KMS-11 (cell line): ENCODE data around the gene TFDP2.

ENCODE experiments used
- H2AFZ ChIP-seq: fragments of 200-600 bp; sonication (generic); 2 replicates; pipeline ENCODE4 v1.6.1; 2016; ENCODE audit warnings: antibody characterized with exemption, mixed run types, low read depth
- H3K27ac ChIP-seq: fragments of 200-600 bp; sonication (generic); 2 replicates; pipeline ENCODE4 v1.6.1; 2016; ENCODE audit warnings: mild to moderate bottlenecking, mixed run types
- H3K27me3 ChIP-seq: fragments of 200-600 bp; sonication (generic); 2 replicates; pipeline ENCODE4 v1.6.1; 2017; ENCODE audit warnings: mild to moderate bottlenecking, low read depth, mixed run types, moderate library complexity; ENCODE audit not compliant: insufficient read depth
- H3K36me3 ChIP-seq: fragments of 200-600 bp; sonication (generic); 2 replicates; pipeline ENCODE4 v1.6.1; 2017; ENCODE audit warnings: mild to moderate bottlenecking, mixed run types; ENCODE audit not compliant: insufficient read depth
- H3K4me1 ChIP-seq: fragments of 200-600 bp; sonication (generic); 2 replicates; pipeline ENCODE4 v1.6.1; 2016; ENCODE audit warnings: mild to moderate bottlenecking, low read depth, mixed run types; ENCODE audit not compliant: poor library complexity, severe bottlenecking
- H3K4me2 ChIP-seq: fragments of 200-600 bp; sonication (generic); 2 replicates; pipeline ENCODE4 v1.7.0; 2016; ENCODE audit warnings: mild to moderate bottlenecking, mixed run types
- H3K4me3 ChIP-seq: fragments of 200-600 bp; sonication (generic); IDR thresholded peaks from 2 replicates; pipeline ENCODE4 v1.6.1; 2017; ENCODE audit warnings: low read depth, low read length, mixed read lengths; ENCODE audit not compliant: insufficient read depth
- H3K79me2 ChIP-seq: fragments of 200-600 bp; sonication (generic); 2 replicates; pipeline ENCODE4 v1.6.1; 2016; ENCODE audit warnings: low read depth, mixed run types; ENCODE audit not compliant: insufficient read depth
- H3K9ac ChIP-seq: fragments of 200-600 bp; sonication (generic); 2 replicates; pipeline ENCODE4 v1.6.1; 2016; ENCODE audit warnings: mild to moderate bottlenecking, mixed run types
- H4K20me1 ChIP-seq: fragments of 200-600 bp; sonication (generic); 2 replicates; pipeline ENCODE4 v1.6.1; 2016; ENCODE audit warnings: mild to moderate bottlenecking, mixed run types; ENCODE audit not compliant: insufficient read depth
- CTCF ChIP-seq: fragments of 200-600 bp; sonication (generic); conservative IDR thresholded peaks from 2 replicates; pipeline ENCODE4 v1.6.1; 2017; ENCODE audit warnings: low read depth, mild to moderate bottlenecking, antibody characterized with exemption, low read length, moderate library complexity, mixed read lengths

Gene TFDP2

GRCh38 chr3:141955175-141955574 is 194.2 kb downstream of the TFDP2 start:
- H3K4me3 ChIP-seq, result peak overlapping the region; percentile 88
- no peaks in the 10 kb centered on the region for H3K36me3 ChIP-seq
- no peaks in the 10 kb centered on the region for H4K20me1 ChIP-seq
- peak overlapping the region; percentile 65 for H3K9ac ChIP-seq
- peak overlapping the region; percentile 72 for H3K27ac ChIP-seq
- H3K79me2 ChIP-seq, result no peaks in the 10 kb centered on the region
- H3K4me1 ChIP-seq, result peaks cover 21% of the 10 kb centered on the region
- H3K27me3 ChIP-seq, result no peaks in the 10 kb centered on the region
- peak overlapping the region; percentile 79 for H3K4me2 ChIP-seq
- TF ChIP-seq CTCF, result no peak
- H2AFZ ChIP-seq, result peak overlapping the region; percentile 53

- Histone ChIP-seq H3K9ac (no peak overlapping the region), H3K36me3 (no peaks in the 10 kb centered on the region), H3K27ac (no peak overlapping the region), H3K4me3 (no peak overlapping the region), H2AFZ (no peak overlapping the region), H3K27me3 (no peaks in the 10 kb centered on the region), H3K4me2 (no peak overlapping the region), H4K20me1 (no peaks in the 10 kb centered on the region), H3K4me1 (peaks cover 21% of the 10 kb centered on the region), H3K79me2 (no peaks in the 10 kb centered on the region)
- TF ChIP-seq CTCF, result no peak
Observed at GRCh38 chr3:141952611-141953010, 196.7 kb downstream of the TFDP2 start.

- peaks cover 18% of the 10 kb centered on the region for H3K4me1 ChIP-seq
- no peak overlapping the region for H3K9ac ChIP-seq
- no peaks in the 10 kb centered on the region for H4K20me1 ChIP-seq
- H3K4me2 ChIP-seq, result no peak overlapping the region
- no peak overlapping the region for H3K4me3 ChIP-seq
- H2AFZ ChIP-seq, result no peak overlapping the region
- no peaks in the 10 kb centered on the region for H3K27me3 ChIP-seq
- H3K36me3 ChIP-seq, result no peaks in the 10 kb centered on the region
- no peak overlapping the region for H3K27ac ChIP-seq
- TF ChIP-seq CTCF, result no peak
- no peaks in the 10 kb centered on the region for H3K79me2 ChIP-seq
Observed at GRCh38 chr3:141950572-141951493, 198.5 kb downstream of the TFDP2 start.

- Histone ChIP-seq H3K27me3 (no peaks in the 10 kb centered on the region), H3K36me3 (no peaks in the 10 kb centered on the region), H3K79me2 (no peaks in the 10 kb centered on the region), H2AFZ (no peak overlapping the region), H3K4me2 (no peak overlapping the region), H3K4me1 (peaks cover 9% of the 10 kb centered on the region), H4K20me1 (no peaks in the 10 kb centered on the region), H3K27ac (no peak overlapping the region), H3K9ac (no peak overlapping the region), H3K4me3 (no peak overlapping the region)
- no peak for TF ChIP-seq CTCF
Observed at GRCh38 chr3:141949972-141950371, 199.4 kb downstream of the TFDP2 start.
